A549 (cell line): Measurements from ENCODE around the gene PACS2. TPM values are rescaled to one million over a fixed set of nuclear protein-coding genes. Genes with fewer than 3 reads are reported as not detected.
A peak's percentile ranks its signal among the peaks of the same experiment; 100 is the strongest.

Experiments
- ATAC-seq, 2 experiments: fragments of 200-7000 bp in 1 of 2; fragments of >200 bp in 1 of 2; cut with Nextera tagmentation in 1 of 2; cut with Tn5 transposase in 1 of 2; 3 replicates each; pipeline versions ENCODE4 v1.8.0 to v1.9.1; 2018 to 2020; ENCODE audit warnings: mild to moderate bottlenecking in 1 of 2, moderate library complexity in 1 of 2
- CTCF ChIA-PET: fragments of 300-600 bp; sonication (Branson Sonifier 250); formaldehyde crosslinking; extraction: SDS; loops from one replicate; lab custom pipeline; 2021; ENCODE audit warnings: antibody characterized with exemption, inconsistent platforms; lab: Yijun Ruan, JAX
- POLR2A ChIA-PET: fragments of 350-600 bp; formaldehyde crosslinking; extraction: SDS; loops from one replicate; lab custom pipeline; 2021; ENCODE audit warnings: antibody characterized with exemption, inconsistent platforms; lab: Yijun Ruan, JAX
- DNase-seq, 2 experiments: peaks; one replicate each; pipeline versions ENCODE4 v3.0.0 to v3.0.0-alpha.2; 2011 to 2016; ENCODE audit warnings: low read depth in 1 of 2, low spot score in 1 of 2
- FAIRE-seq: peaks from 2 replicates; lab custom pipeline; 2011; peaks lifted over from hg19 to GRCh38; lab: Jason Lieb, UNC
- H3K27ac ChIP-seq, 2 experiments: fragments of >200 bp; sonication (Bioruptor Twin); formaldehyde crosslinking; 3 replicates each; pipeline ENCODE4 v1.5.1; 2016 to 2017
- H3K4me1 ChIP-seq: fragments of >200 bp; sonication (Bioruptor Twin); formaldehyde crosslinking; 3 replicates; pipeline ENCODE4 v1.6.1; 2016
- H3K4me2 ChIP-seq: fragments of >200 bp; sonication (Bioruptor Twin); formaldehyde crosslinking; 3 replicates; pipeline ENCODE4 v1.6.1; 2016
- H3K4me3 ChIP-seq: fragments of >200 bp; sonication (Bioruptor Twin); formaldehyde crosslinking; 3 replicates; pipeline ENCODE4 v1.5.1; 2016
- H3K9me3 ChIP-seq: fragments of >200 bp; sonication (Bioruptor Twin); formaldehyde crosslinking; 3 replicates; pipeline ENCODE4 v1.6.1; 2016
- BHLHE40 ChIP-seq: IDR thresholded peaks from 2 replicates; pipeline ENCODE4 v1.6.1; 2012; ENCODE audit warnings: low read depth, low read length, inconsistent platforms
- CTCF ChIP-seq: fragments of >200 bp; sonication (Bioruptor Twin); formaldehyde crosslinking; IDR thresholded peaks from 3 replicates; pipeline ENCODE4 v1.5.1; 2016
- EHMT2 ChIP-seq: fragments of 200-600 bp; sonication (generic); IDR thresholded peaks from 2 replicates; pipeline ENCODE4 v1.6.1; 2016; ENCODE audit warnings: antibody characterized with exemption, low read depth, mild to moderate bottlenecking, moderate library complexity
- HEYL ChIP-seq: fragments of 250-450 bp; sonication (Bioruptor Pico); IDR thresholded peaks from 2 replicates; pipeline ENCODE4 v1.8.0; 2021; ENCODE audit warnings: mild to moderate bottlenecking, moderate library complexity
- HOXA7 ChIP-seq: fragments of 250-450 bp; sonication (Bioruptor Pico); IDR thresholded peaks from 2 replicates; pipeline ENCODE4 v1.5.0; 2020; ENCODE audit warnings: mild to moderate bottlenecking, moderate library complexity
- HOXB5 ChIP-seq: fragments of 250-450 bp; sonication (Bioruptor Pico); IDR thresholded peaks from 2 replicates; pipeline ENCODE4 v1.5.0; 2020; ENCODE audit warnings: mild to moderate bottlenecking, moderate library complexity
- JUN ChIP-seq, 2 experiments: fragments of >200 bp; sonication (Bioruptor Twin); formaldehyde crosslinking; IDR thresholded peaks; 2 replicates in 1 of 2; 3 replicates in 1 of 2; pipeline ENCODE4 v1.6.1; 2016 to 2017
- KDM1A ChIP-seq: fragments of 200-600 bp; sonication (generic); IDR thresholded peaks from 2 replicates; pipeline ENCODE4 v1.6.1; 2016; ENCODE audit warnings: low read depth, mild to moderate bottlenecking
- MYC ChIP-seq: IDR thresholded peaks from 2 replicates; pipeline ENCODE4 v1.6.1; 2012; ENCODE audit warnings: mild to moderate bottlenecking, inconsistent platforms, low read length, improper control_type of control experiment, borderline replicate concordance
- NFE2L2 ChIP-seq: fragments of 150-350 bp; conservative IDR thresholded peaks from 2 replicates; pipeline ENCODE4 v1.6.1; 2014; ENCODE audit warnings: low read length
- POLR2A ChIP-seq: IDR thresholded peaks from 2 replicates; pipeline ENCODE4 v1.6.1; 2012; ENCODE audit warnings: mild to moderate bottlenecking, low read length
- POLR2AphosphoS2 ChIP-seq: conservative IDR thresholded peaks from 2 replicates; pipeline ENCODE4 v1.6.1; 2012; ENCODE audit warnings: low read length, improper control_type of control experiment, inconsistent platforms
- RARB ChIP-seq: fragments of 250-450 bp; sonication (Bioruptor Pico); IDR thresholded peaks from 2 replicates; pipeline ENCODE4 v1.8.0; 2021; ENCODE audit warnings: mild to moderate bottlenecking, moderate library complexity
- RCOR1 ChIP-seq: fragments of 150-350 bp; IDR thresholded peaks from 2 replicates; pipeline ENCODE4 v1.6.1; 2014; ENCODE audit warnings: antibody characterized with exemption, low read length, low read depth
- REST ChIP-seq: fragments of 200-600 bp; sonication (generic); IDR thresholded peaks from 2 replicates; pipeline ENCODE4 v1.6.1; 2016; ENCODE audit warnings: antibody characterized with exemption, mild to moderate bottlenecking, moderate library complexity
- RNF2 ChIP-seq: fragments of 200-600 bp; sonication (generic); IDR thresholded peaks from 2 replicates; pipeline ENCODE4 v1.6.1; 2016; ENCODE audit warnings: low read depth, mild to moderate bottlenecking, antibody characterized with exemption, moderate library complexity, borderline replicate concordance
- SMC3 ChIP-seq: fragments of >200 bp; sonication (Bioruptor Twin); formaldehyde crosslinking; IDR thresholded peaks from 3 replicates; pipeline ENCODE4 v1.6.1; 2018; ENCODE audit warnings: inconsistent platforms
- SREBF2 ChIP-seq: fragments of 450-650 bp; IDR thresholded peaks from 2 replicates; pipeline ENCODE4 v1.6.1; 2014; ENCODE audit warnings: mild to moderate bottlenecking, moderate library complexity
- ZFP36 ChIP-seq: fragments of 450-650 bp; IDR thresholded peaks from 2 replicates; pipeline ENCODE4 v1.6.1; 2014; ENCODE audit warnings: borderline replicate concordance; ENCODE audit not compliant: partially characterized antibody
- ZSCAN20 ChIP-seq: fragments of 250-450 bp; sonication (Bioruptor Pico); IDR thresholded peaks from 2 replicates; pipeline ENCODE4 v1.8.0; 2022; ENCODE audit warnings: mild to moderate bottlenecking, moderate library complexity
- WGBS: methylation state at CpG from one replicate; pipeline ENCODE4 v1.1.6; 2017; ENCODE audit errors: missing lambda C conversion rate; 5-methylcytosine and 5-hydroxymethylcytosine counted together
- polyA plus RNA-seq, 4 experiments: library from polyadenylated mRNA; depleted of rRNA in 3 of 4; stranded (reverse); fragments of >200 nt; fragmentation: RNase III in 1 of 4; extraction: RNeasy Plus Mini Kit Qiagen cat#74134 plus additional on column Dnase treatment in 1 of 4; gene quantifications; 2 replicates in 3 of 4; 3 replicates in 1 of 4; pipeline ENCODE4 v1.2.3, GENCODE V29; 2011 to 2017
- TF ChIP-seq, protein P1 (sequence below): fragments of 450-650 bp; IDR thresholded peaks from 2 replicates; pipeline ENCODE4 v1.6.1; 2014; ENCODE audit warnings: antibody characterized with exemption
- TF ChIP-seq, protein P2 (sequence below): fragments of 150-350 bp; IDR thresholded peaks from 2 replicates; pipeline ENCODE4 v1.6.1; 2014; ENCODE audit warnings: low read depth, mild to moderate bottlenecking, low read length
- TF ChIP-seq, protein P3 (sequence below): fragments of >200 bp; sonication (Bioruptor Twin); formaldehyde crosslinking; IDR thresholded peaks from 2 replicates; pipeline ENCODE4 v1.6.1; 2016

The PACS2 gene
- polyA plus RNA-seq, 2 of the 4 experiments (the other 2 are of a cell fraction), result 11.9 to 24.5 TPM

DNA sequence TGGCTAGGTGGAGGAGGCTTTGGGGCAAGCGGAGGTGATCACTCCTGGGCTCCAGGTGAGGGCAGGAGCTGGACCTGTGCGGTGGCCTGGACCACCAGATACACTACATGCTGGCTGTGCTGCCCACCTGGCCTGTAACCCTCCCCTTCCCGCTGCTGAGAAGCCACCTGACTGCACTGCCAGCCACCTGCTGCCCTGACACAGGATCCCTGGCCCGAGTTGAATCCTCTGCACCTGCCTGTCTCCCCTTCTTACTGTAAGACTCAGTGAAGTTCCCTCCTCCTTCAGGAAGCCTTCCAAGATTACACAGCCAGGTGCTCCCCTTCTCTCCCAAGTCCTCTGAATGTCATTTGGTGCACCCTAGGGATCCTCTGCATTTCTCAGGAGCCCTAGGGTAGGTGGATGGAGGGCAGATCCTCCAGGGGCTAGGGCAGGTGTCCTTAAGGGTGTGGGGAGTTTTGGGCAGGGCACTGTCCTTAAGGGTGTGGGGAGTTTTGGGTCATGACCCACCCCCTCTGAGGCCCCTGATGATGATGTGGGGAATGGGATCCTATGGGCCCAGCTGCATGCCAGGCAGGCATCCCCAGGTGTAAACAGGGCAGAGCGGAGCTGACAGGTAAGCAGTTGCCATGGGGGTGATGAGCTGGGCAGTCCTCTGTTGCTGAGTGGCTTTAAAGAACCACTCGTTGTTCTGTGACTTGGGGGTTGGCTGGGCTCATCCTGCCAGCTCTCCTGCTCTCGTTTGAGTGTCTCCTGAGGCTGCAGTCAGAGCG lies 98.4 kb downstream of the PACS2 start:
- ChIA-PET CTCF (interaction anchor here (1.2 to 2.2 kb wide), 7 partner anchors 9 to 76 kb away, joined by 3 to 9 read pairs (median 5); no protein-coding TSS in a partner anchor), POLR2A (no interaction called here)
- DNase-seq, result no peak
- TF ChIP-seq BHLHE40, result no peak
- no peak for TF ChIP-seq RNF2
- no peak for TF ChIP-seq CTCF
- TF ChIP-seq HOXA7 (CRISPR knock-in tag), result no peak
- TF ChIP-seq KDM1A, result no peak
- no peak for TF ChIP-seq MYC
- TF ChIP-seq, protein P1, sequence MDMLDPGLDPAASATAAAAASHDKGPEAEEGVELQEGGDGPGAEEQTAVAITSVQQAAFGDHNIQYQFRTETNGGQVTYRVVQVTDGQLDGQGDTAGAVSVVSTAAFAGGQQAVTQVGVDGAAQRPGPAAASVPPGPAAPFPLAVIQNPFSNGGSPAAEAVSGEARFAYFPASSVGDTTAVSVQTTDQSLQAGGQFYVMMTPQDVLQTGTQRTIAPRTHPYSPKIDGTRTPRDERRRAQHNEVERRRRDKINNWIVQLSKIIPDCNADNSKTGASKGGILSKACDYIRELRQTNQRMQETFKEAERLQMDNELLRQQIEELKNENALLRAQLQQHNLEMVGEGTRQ, result no peak
- peak; percentile 82 for TF ChIP-seq ZFP36
- no peak for TF ChIP-seq HOXB5 (CRISPR knock-in tag)
- FAIRE-seq, result no peak
- WGBS, result 89% methylated on average over 6 of the region's 8 CpGs
- H3K4me2 ChIP-seq, result no peak overlapping the region
- ATAC-seq, result no peak
- no peak overlapping the region for H3K27ac ChIP-seq
- H3K9me3 ChIP-seq, result no peaks in the 10 kb centered on the region
- no peak overlapping the region for H3K4me3 ChIP-seq
- H3K4me1 ChIP-seq, result peaks cover 13% of the 10 kb centered on the region; the same call in 2 of the 3 replicates

DNA sequence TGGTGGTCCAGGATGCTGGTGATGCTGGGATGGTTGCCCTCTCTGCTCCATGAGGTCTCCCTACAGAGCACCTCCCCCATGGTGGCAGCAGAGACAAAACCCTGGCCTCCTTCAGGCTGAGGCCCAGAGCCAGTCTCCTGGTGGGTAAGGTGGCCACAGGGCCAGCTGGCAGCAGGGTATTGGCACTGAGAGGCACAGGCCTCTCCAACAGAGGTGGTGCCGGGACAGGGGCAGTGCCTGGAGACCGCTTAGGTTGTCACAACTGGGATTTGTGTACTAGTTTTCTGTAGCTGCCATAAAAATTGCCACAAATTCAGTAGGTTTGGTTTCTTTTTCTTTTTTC lies 99.0 kb downstream of the PACS2 start:
- POLR2A ChIA-PET, result no interaction called here
- WGBS, result 97% methylated on average over 2 of the region's 2 CpGs
- FAIRE-seq, result no peak

More for the DNA sequence above, 99.0 kb downstream of the PACS2 start:
- H3K9me3 ChIP-seq, result no peaks in the 10 kb centered on the region
- no peak overlapping the region for H3K27ac ChIP-seq
- H3K4me1 ChIP-seq, result peaks cover 13% of the 10 kb centered on the region; the same call in 2 of the 3 replicates
- no peak for TF ChIP-seq NFE2L2
- no peak for TF ChIP-seq POLR2A
- TF ChIP-seq, protein P2, sequence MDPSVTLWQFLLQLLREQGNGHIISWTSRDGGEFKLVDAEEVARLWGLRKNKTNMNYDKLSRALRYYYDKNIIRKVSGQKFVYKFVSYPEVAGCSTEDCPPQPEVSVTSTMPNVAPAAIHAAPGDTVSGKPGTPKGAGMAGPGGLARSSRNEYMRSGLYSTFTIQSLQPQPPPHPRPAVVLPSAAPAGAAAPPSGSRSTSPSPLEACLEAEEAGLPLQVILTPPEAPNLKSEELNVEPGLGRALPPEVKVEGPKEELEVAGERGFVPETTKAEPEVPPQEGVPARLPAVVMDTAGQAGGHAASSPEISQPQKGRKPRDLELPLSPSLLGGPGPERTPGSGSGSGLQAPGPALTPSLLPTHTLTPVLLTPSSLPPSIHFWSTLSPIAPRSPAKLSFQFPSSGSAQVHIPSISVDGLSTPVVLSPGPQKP, result no peak
- no peak for TF ChIP-seq SMC3
- no peak for TF ChIP-seq REST
- no peak for TF ChIP-seq RCOR1
- no peak for TF ChIP-seq EHMT2
- TF ChIP-seq, protein P1, result no peak
- TF ChIP-seq ZSCAN20 (CRISPR knock-in tag), result no peak
- TF ChIP-seq SREBF2, result no peak
- no peak for TF ChIP-seq POLR2AphosphoS2
- TF ChIP-seq JUN (IDR thresholded peaks at IDR 0.05), result no peak
- TF ChIP-seq HEYL (CRISPR knock-in tag), result no peak
- TF ChIP-seq, protein P3, sequence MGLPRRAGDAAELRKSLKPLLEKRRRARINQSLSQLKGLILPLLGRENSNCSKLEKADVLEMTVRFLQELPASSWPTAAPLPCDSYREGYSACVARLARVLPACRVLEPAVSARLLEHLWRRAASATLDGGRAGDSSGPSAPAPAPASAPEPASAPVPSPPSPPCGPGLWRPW, result no peak
- no peak for TF ChIP-seq RARB (CRISPR knock-in tag)
- DNase-seq (no peak), ATAC-seq (no peak)
- CTCF ChIA-PET, result interaction anchor here (1.2 to 1.8 kb wide), 6 partner anchors 10 to 76 kb away, joined by 3 to 6 read pairs (median 4); no protein-coding TSS in a partner anchor
- no peak overlapping the region for H3K4me3 ChIP-seq
- no peak overlapping the region for H3K4me2 ChIP-seq
